Measurements from ENCODE around the gene ASB11.

GRCh38 chrX:15320297-15320696 is 4.9 kb upstream of the ASB11 start:
- TF ChIP-seq CTCF (IDR thresholded peaks at IDR 0.05) (no peak), POLR2A (IDR thresholded peaks at IDR 0.05) (no peak)
